GM19467 (cell line): ENCODE results near the gene GABRE.

Source experiments
- ATAC-seq: cut with Tn5 transposase; IDR thresholded peaks from one replicate; pipeline ENCODE4 v1.9.1; 2021; ENCODE audit warnings: mild to moderate bottlenecking, moderate library complexity; ENCODE audit not compliant: unreplicated experiment

The GABRE gene

GRCh38 chrX:151974336-151975227 is at the start of gene GABRE:
Gene GABRE (minus strand): TSS chrX:151974676. CDS start chrX:151974625, 51 bp downstream.
- ATAC-seq, result no peak

- no peak for ATAC-seq
Measured at GRCh38 chrX:152020888-152021287, 46.4 kb upstream of the GABRE start.

GRCh38 chrX:151999813-152000212 is 25.3 kb upstream of the GABRE start:
- ATAC-seq, result no peak

- ATAC-seq, result no peak
Measured at GRCh38 chrX:151997539-151997938, 23.1 kb upstream of the GABRE start.

- no peak for ATAC-seq
Measured at GRCh38 chrX:151996347-151996746, 21.9 kb upstream of the GABRE start.

GRCh38 chrX:151994476-151994875 is 20.0 kb upstream of the GABRE start:
- no peak for ATAC-seq

- ATAC-seq, result no peak
Measured at GRCh38 chrX:151988706-151989299, 14.3 kb upstream of the GABRE start.

- no peak for ATAC-seq
Measured at GRCh38 chrX:151987108-151987507, 12.6 kb upstream of the GABRE start.

GRCh38 chrX:151985955-151986354 is 11.5 kb upstream of the GABRE start:
- no peak for ATAC-seq

GRCh38 chrX:151985531-151985930 is 11.1 kb upstream of the GABRE start:
- ATAC-seq, result no peak

GRCh38 chrX:151984902-151985301 is 10.4 kb upstream of the GABRE start:
- ATAC-seq, result no peak

- ATAC-seq, result no peak
Measured at GRCh38 chrX:151984328-151984727, 9.9 kb upstream of the GABRE start.

GRCh38 chrX:151983186-151983585 is 8.7 kb upstream of the GABRE start:
- ATAC-seq, result no peak

GRCh38 chrX:151982222-151982621 is 7.7 kb upstream of the GABRE start:
- no peak for ATAC-seq

- ATAC-seq, result no peak
Measured at GRCh38 chrX:151981129-151981528, 6.7 kb upstream of the GABRE start.

GRCh38 chrX:151977923-151978322 is 3.4 kb upstream of the GABRE start:
- no peak for ATAC-seq

GRCh38 chrX:151977009-151977408 is 2.5 kb upstream of the GABRE start:
- ATAC-seq, result no peak

- no peak for ATAC-seq
Measured at GRCh38 chrX:151975736-151976275, 1.3 kb upstream of the GABRE start.

- no peak for ATAC-seq
Measured at GRCh38 chrX:151975228-151975593, 735 bp upstream of the GABRE start.

- no peak for ATAC-seq
Measured at GRCh38 chrX:151973851-151974335, 583 bp downstream of the GABRE start.

GRCh38 chrX:151973060-151973661 is 1.3 kb downstream of the GABRE start:
- no peak for ATAC-seq

- ATAC-seq, result no peak
Measured at GRCh38 chrX:151970661-151971060, 3.8 kb downstream of the GABRE start.
